ENCODE data around the gene STX17. TPM values are rescaled to one million over a fixed set of nuclear protein-coding genes. Genes with fewer than 3 reads are reported as not detected.

The STX17 gene
- total RNA-seq, 2 donors from 2014 or later = 16.1 to 18.8 TPM

DNA sequence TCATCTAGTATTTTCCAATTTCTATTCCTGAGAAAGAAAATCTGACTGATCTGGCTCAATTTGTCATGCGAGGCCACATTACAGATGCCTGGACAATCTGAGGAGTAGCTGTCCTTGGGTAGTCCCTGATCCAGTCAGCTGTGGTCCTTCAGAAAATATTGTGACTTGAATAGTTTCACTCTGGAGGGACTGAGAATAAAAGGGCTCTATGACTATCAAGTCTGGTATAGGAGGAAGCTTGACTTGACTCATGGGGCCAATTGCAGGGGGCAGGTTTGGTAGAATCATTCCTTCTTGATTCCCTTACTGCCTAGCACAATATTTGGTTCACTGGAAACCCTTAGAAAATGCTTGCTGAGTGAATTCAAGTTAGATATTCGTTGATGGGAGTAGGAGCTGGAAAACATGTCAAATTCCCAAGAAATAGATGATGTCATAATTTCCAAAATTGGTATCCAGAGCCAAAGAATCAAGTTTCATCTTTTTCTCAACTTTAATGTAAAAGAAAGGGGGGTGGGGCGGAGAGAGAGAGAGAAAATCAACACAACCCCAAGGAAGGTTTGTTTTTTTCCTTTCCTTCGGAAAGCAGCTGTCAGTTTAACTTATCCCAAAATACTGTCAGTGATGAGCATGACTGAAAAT, 32.4 kb upstream of the STX17 start:
- TF ChIP-seq, protein P1, sequence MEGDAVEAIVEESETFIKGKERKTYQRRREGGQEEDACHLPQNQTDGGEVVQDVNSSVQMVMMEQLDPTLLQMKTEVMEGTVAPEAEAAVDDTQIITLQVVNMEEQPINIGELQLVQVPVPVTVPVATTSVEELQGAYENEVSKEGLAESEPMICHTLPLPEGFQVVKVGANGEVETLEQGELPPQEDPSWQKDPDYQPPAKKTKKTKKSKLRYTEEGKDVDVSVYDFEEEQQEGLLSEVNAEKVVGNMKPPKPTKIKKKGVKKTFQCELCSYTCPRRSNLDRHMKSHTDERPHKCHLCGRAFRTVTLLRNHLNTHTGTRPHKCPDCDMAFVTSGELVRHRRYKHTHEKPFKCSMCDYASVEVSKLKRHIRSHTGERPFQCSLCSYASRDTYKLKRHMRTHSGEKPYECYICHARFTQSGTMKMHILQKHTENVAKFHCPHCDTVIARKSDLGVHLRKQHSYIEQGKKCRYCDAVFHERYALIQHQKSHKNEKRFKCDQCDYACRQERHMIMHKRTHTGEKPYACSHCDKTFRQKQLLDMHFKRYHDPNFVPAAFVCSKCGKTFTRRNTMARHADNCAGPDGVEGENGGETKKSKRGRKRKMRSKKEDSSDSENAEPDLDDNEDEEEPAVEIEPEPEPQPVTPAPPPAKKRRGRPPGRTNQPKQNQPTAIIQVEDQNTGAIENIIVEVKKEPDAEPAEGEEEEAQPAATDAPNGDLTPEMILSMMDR (IDR thresholded peaks at IDR 0.05) = no peak
- Histone ChIP-seq H3K4me3 (no peak overlapping the region), H3K27ac (no peak overlapping the region), H3K9me3 (no peaks in the 10 kb centered on the region), H3K4me1 (no peaks in the 10 kb centered on the region), H3K27me3 (no peaks in the 10 kb centered on the region), H3K36me3 (no peaks in the 10 kb centered on the region)
- DNase-seq (ENCODE audit: low spot score) = no peak

DNA sequence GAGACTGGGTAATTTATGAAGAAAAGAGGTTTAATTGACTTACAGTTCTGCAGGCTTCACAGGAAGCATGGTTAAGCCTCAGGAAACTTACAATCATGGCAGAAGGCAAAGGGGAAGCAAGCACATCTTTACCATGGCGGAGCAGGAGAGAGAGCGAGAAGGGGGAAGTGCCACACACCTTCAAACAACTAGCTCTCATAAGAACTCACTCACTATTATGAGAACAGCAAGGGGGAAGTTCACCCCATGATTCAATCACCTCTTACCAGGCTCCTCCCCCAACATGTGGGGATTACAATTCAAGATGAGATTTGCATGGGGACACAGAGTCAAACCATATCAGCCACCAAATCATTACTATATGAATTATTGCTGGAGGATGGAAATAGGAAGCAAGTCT, 30.3 kb upstream of the STX17 start:
- H3K36me3 ChIP-seq = no peaks in the 10 kb centered on the region
- DNase-seq (ENCODE audit: low spot score) = no peak
- H3K4me3 ChIP-seq = no peak overlapping the region
- no peak overlapping the region for H3K27ac ChIP-seq
- no peaks in the 10 kb centered on the region for H3K27me3 ChIP-seq
- TF ChIP-seq, protein P1 (IDR thresholded peaks at IDR 0.05) = no peak
- H3K9me3 ChIP-seq = no peaks in the 10 kb centered on the region
- no peaks in the 10 kb centered on the region for H3K4me1 ChIP-seq

- no peak overlapping the region for H3K27ac ChIP-seq
- DNase-seq (ENCODE audit: low spot score) = no peak
- H3K4me3 ChIP-seq = no peak overlapping the region
- TF ChIP-seq, protein P1 (IDR thresholded peaks at IDR 0.05) = no peak
- no peaks in the 10 kb centered on the region for H3K27me3 ChIP-seq
- H3K9me3 ChIP-seq = no peaks in the 10 kb centered on the region
- H3K4me1 ChIP-seq = no peaks in the 10 kb centered on the region
- H3K36me3 ChIP-seq = no peaks in the 10 kb centered on the region
Measured at GRCh38 chr9:99878651-99879050, 27.8 kb upstream of the STX17 start.

DNA sequence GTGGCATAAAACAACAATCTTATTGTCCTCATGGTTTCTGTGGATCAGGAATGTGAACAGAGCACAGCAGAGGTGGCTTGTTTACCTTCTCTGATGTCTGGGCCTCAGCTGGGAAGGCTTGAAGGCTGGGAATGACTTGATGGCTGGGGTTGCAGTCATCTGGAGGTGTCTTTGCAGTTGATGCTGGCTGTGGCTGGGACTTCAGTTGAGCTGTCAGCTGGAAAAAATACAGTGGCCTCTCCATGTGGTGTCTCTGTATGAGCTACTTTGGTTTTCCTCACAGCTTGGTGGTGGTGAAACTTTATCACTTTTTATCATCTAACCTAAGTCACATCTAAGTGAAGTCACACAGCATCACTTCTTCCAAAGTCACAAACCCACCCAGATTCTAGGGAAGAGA, 24.7 kb upstream of the STX17 start:
- Histone ChIP-seq H3K4me3 (no peak overlapping the region), H3K4me1 (no peaks in the 10 kb centered on the region), H3K36me3 (no peaks in the 10 kb centered on the region), H3K9me3 (no peaks in the 10 kb centered on the region), H3K27ac (no peak overlapping the region), H3K27me3 (no peaks in the 10 kb centered on the region)
- TF ChIP-seq, protein P1 (IDR thresholded peaks at IDR 0.05) = no peak
- DNase-seq (ENCODE audit: low spot score) = no peak

GRCh38 chr9:99885747-99886146, 20.7 kb upstream of the STX17 start:
- TF ChIP-seq, protein P1 (IDR thresholded peaks at IDR 0.05) = no peak
- no peak for DNase-seq (ENCODE audit: low spot score)
- Histone ChIP-seq H3K4me1 (no peaks in the 10 kb centered on the region), H3K36me3 (no peaks in the 10 kb centered on the region), H3K9me3 (no peaks in the 10 kb centered on the region), H3K27ac (no peak overlapping the region), H3K4me3 (no peak overlapping the region), H3K27me3 (no peaks in the 10 kb centered on the region)

DNA sequence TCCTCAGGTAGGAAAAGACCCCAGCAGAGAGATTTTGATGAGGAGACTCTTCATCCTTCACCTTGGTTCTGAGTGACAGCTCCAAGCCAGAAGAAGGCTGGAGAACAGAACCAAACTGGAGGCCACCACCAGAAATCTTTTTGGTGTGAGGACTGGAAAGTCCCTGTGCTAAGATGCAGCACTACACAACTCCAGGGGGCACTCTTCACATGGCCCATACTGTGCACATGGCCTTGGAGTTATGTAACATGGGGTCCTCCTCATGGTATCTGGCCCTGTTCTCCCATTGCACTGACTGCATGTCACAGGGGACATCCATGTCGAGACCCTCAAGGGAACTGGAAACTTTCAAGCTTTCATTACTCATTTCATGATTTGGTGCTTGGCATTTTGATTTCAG, 17.3 kb upstream of the STX17 start:
- Histone ChIP-seq H3K4me3 (no peak overlapping the region), H3K27me3 (no peaks in the 10 kb centered on the region), H3K9me3 (no peaks in the 10 kb centered on the region), H3K36me3 (no peaks in the 10 kb centered on the region), H3K4me1 (no peaks in the 10 kb centered on the region), H3K27ac (no peak overlapping the region)
- TF ChIP-seq, protein P1 (IDR thresholded peaks at IDR 0.05) = no peak
- no peak for DNase-seq (ENCODE audit: low spot score)
